Prostate gland (tissue), 2 donors: ENCODE measurements around the gene CYP2C8.

Experiments used
- POLR2AphosphoS5 ChIP-seq: sonication (generic); formaldehyde crosslinking; IDR thresholded peaks from one replicate; pipeline ENCODE4 v1.6.1; 2017; ENCODE audit warnings: antibody characterized with exemption
- TF ChIP-seq, protein P1 (sequence below), 4 experiments: fragments of 200-600 bp in 2 of 4; fragments of 450-650 bp in 2 of 4; sonication (generic) in 2 of 4; IDR thresholded peaks; 1 replicate in 3 of 4; 2 replicates in 1 of 4; pipeline ENCODE4 v1.5.1; 2016 to 2019; ENCODE audit warnings: antibody characterized with exemption in 4 of 4, mild to moderate bottlenecking in 2 of 4, moderate library complexity in 2 of 4

DNA sequence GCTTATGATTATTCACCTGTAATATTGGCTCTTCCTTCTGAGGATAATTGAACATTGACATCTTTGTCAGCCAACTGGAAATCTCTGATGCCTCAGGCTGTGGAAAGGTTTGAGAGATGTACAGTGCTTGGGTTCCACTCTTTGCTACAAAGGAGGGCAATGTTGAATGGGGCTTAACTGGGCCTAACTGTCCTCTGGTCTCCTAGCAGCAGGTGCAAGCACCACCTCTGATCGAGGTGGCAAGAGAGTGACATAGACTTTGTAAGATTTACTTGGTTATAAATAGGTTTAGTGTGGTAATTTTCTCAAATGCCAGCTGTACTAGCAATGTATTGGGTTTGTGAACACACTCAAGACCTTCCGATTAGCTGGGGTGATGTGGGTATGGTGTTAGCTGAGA is 21.1 kb downstream of the CYP2C8 start:
- TF ChIP-seq, protein P1, sequence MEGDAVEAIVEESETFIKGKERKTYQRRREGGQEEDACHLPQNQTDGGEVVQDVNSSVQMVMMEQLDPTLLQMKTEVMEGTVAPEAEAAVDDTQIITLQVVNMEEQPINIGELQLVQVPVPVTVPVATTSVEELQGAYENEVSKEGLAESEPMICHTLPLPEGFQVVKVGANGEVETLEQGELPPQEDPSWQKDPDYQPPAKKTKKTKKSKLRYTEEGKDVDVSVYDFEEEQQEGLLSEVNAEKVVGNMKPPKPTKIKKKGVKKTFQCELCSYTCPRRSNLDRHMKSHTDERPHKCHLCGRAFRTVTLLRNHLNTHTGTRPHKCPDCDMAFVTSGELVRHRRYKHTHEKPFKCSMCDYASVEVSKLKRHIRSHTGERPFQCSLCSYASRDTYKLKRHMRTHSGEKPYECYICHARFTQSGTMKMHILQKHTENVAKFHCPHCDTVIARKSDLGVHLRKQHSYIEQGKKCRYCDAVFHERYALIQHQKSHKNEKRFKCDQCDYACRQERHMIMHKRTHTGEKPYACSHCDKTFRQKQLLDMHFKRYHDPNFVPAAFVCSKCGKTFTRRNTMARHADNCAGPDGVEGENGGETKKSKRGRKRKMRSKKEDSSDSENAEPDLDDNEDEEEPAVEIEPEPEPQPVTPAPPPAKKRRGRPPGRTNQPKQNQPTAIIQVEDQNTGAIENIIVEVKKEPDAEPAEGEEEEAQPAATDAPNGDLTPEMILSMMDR (IDR thresholded peaks at IDR 0.05): no peak
- TF ChIP-seq POLR2AphosphoS5: no peak
